Activated B cell treated with CpG ODN at 0.5 μM for 24 hours (primary cell): ENCODE measurements around the gene GMEB2. TPM values are rescaled to one million over a fixed set of nuclear protein-coding genes. Genes with fewer than 3 reads are reported as not detected.

Experiments used
- ATAC-seq: fragments of 200-7000 bp; cut with Tn5 transposase; one replicate; pipeline ENCODE4 v1.10.0; 2021; ENCODE audit warnings: low read depth, mild to moderate bottlenecking, moderate library complexity
- CTCF ChIA-PET: fragments of 350-600 bp; sonication (Branson Sonifier 250); formaldehyde crosslinking; loops from one replicate; lab custom pipeline; 2021; ENCODE audit warnings: antibody characterized with exemption; lab: Charles Lee
- POLR2A ChIA-PET: fragments of 350-600 bp; sonication (Branson Sonifier 250); formaldehyde crosslinking; loops from one replicate; lab custom pipeline; 2021; ENCODE audit warnings: antibody characterized with exemption; lab: Charles Lee
- DNase-seq: peaks from one replicate; pipeline ENCODE4 v3.0.0; 2022
- H3K27ac Mint-ChIP-seq: one replicate; pipeline ENCODE4 v1.8.0; 2020; ENCODE audit warnings: mixed read lengths
- H3K27me3 Mint-ChIP-seq: one replicate; pipeline ENCODE4 v1.8.0; 2021; ENCODE audit warnings: mixed read lengths
- H3K36me3 Mint-ChIP-seq: one replicate; pipeline ENCODE4 v1.8.0; 2021; ENCODE audit warnings: low read depth, mixed read lengths
- H3K4me1 Mint-ChIP-seq: one replicate; pipeline ENCODE4 v1.8.0; 2021; ENCODE audit warnings: mixed read lengths
- H3K4me3 Mint-ChIP-seq: one replicate; pipeline ENCODE4 v1.8.0; 2020; ENCODE audit warnings: mild to moderate bottlenecking, mixed read lengths
- H3K9me3 Mint-ChIP-seq: one replicate; pipeline ENCODE4 v1.8.0; 2020; ENCODE audit warnings: mixed read lengths
- CTCF ChIP-seq: fragments of 200-600 bp; IDR thresholded peaks from one replicate; pipeline ENCODE4 v1.8.0; 2022; ENCODE audit warnings: antibody characterized with exemption, mild to moderate bottlenecking
- intact Hi-C: fragments of 100-400 bp; cut with micrococcal nuclease; formaldehyde crosslinking; loops from one replicate; pipeline ENCODE4 v1.15.1; 2024
- total RNA-seq: library from RNA; stranded (reverse); gene quantifications from 2 replicates; pipeline ENCODE4 v1.2.3, GENCODE V29; 2022

The GMEB2 gene
- total RNA-seq, 1 donor from 2014 or later, result 16.9 TPM

- H3K27ac Mint-ChIP-seq, result no peak overlapping the region
Measured at GRCh38 chr20:63568986-63569949, 57.6 kb downstream of the GMEB2 start.

GRCh38 chr20:63568170-63568981 is 58.5 kb downstream of the GMEB2 start:
- CTCF ChIA-PET, result interaction anchor here (0.7 to 1.6 kb wide), 3 partner anchors 16 to 411 kb away, joined by 3 to 6 read pairs (median 3); partner anchors contain the start of genes PTK6 and SAMD10
- TF ChIP-seq CTCF, result no peak
- H3K4me1 Mint-ChIP-seq, result peaks cover 31% of the 10 kb centered on the region
- DNase-seq (no peak), ATAC-seq (peak; percentile 4)
- POLR2A ChIA-PET, result interaction anchor here (0.9 to 3.9 kb wide), 11 partner anchors 14 to 591 kb away, joined by 3 to 23 read pairs (median 11); partner anchors contain the start of genes FNDC11, GMEB2, PPDPF and PTK6
- H3K9me3 Mint-ChIP-seq, result no peaks in the 10 kb centered on the region
- H3K27me3 Mint-ChIP-seq, result no peaks in the 10 kb centered on the region
- intact Hi-C loops, result loop anchor here (5.0 kb wide), 1 partner anchor 59 kb away; the partner anchor contains the start of gene GMEB2
- peak overlapping the region; percentile 68 for H3K4me3 Mint-ChIP-seq
- peaks cover 8% of the 10 kb centered on the region for H3K36me3 Mint-ChIP-seq
- peak overlapping the region; percentile 75 for H3K27ac Mint-ChIP-seq

More at GRCh38 chr20:63568986-63569949, 57.6 kb downstream of the GMEB2 start:
- Mint-ChIP-seq H3K27me3 (no peaks in the 10 kb centered on the region), H3K4me3 (peak overlapping the region; percentile 35), H3K9me3 (no peaks in the 10 kb centered on the region), H3K4me1 (peaks cover 32% of the 10 kb centered on the region), H3K36me3 (peaks cover 6% of the 10 kb centered on the region)
- no peak for ATAC-seq
- ChIA-PET POLR2A (interaction anchor here (0.5 to 3.9 kb wide), 7 partner anchors 17 to 296 kb away, joined by 3 to 23 read pairs (median 13); partner anchors contain the start of genes PPDPF, PTK6 and TPD52L2), CTCF (no interaction called here)
- intact Hi-C loops, result loop anchor here (5.0 kb wide), 1 partner anchor 58 kb away; the partner anchor contains the start of gene GMEB2
- TF ChIP-seq CTCF, result no peak
- no peak for DNase-seq

- Mint-ChIP-seq H3K9me3 (no peaks in the 10 kb centered on the region), H3K4me3 (peak overlapping the region; percentile 68), H3K27me3 (no peaks in the 10 kb centered on the region), H3K36me3 (peaks cover 8% of the 10 kb centered on the region), H3K4me1 (peaks cover 31% of the 10 kb centered on the region), H3K27ac (peak overlapping the region; percentile 75)
- intact Hi-C loops, result loop anchor here (1.0 to 5.0 kb wide), 3 partner anchors 13 to 60 kb away; partner anchors contain the start of genes FNDC11 and GMEB2
- POLR2A ChIA-PET, result interaction anchor here (0.5 to 3.9 kb wide), 15 partner anchors 9 to 590 kb away, joined by 3 to 23 read pairs (median 5); partner anchors contain the start of genes FNDC11, GMEB2, PPDPF and PTK6
- TF ChIP-seq CTCF, result no peak
- DNase-seq (peak; percentile 62), ATAC-seq (peak; percentile 76)
- CTCF ChIA-PET, result interaction anchor here (0.7 to 1.6 kb wide), 3 partner anchors 15 to 412 kb away, joined by 3 to 6 read pairs (median 3); partner anchors contain the start of genes PTK6 and SAMD10
Measured at GRCh38 chr20:63567386-63568169, 59.3 kb downstream of the GMEB2 start.

- H3K9me3 Mint-ChIP-seq, result no peaks in the 10 kb centered on the region
- TF ChIP-seq CTCF, result no peak
- H3K27me3 Mint-ChIP-seq, result no peaks in the 10 kb centered on the region
- CTCF ChIA-PET, result interaction anchor here (1.4 to 1.6 kb wide), 2 partner anchors 29 to 412 kb away, joined by 3 to 6 read pairs; partner anchors contain the start of genes PTK6 and SAMD10
- intact Hi-C loops, result loop anchor here (1.0 to 5.0 kb wide), 3 partner anchors 13 to 60 kb away; partner anchors contain the start of genes FNDC11 and GMEB2
- peaks cover 8% of the 10 kb centered on the region for H3K36me3 Mint-ChIP-seq
- no peak overlapping the region for H3K27ac Mint-ChIP-seq
- POLR2A ChIA-PET, result interaction anchor here (0.5 to 3.9 kb wide), 13 partner anchors 9 to 590 kb away, joined by 3 to 23 read pairs (median 6); partner anchors contain the start of genes FNDC11, GMEB2, PPDPF and PTK6
- H3K4me1 Mint-ChIP-seq, result peaks cover 31% of the 10 kb centered on the region
- DNase-seq, result no peak
- ATAC-seq, result no peak
- peak overlapping the region; percentile 68 for H3K4me3 Mint-ChIP-seq
Measured at GRCh38 chr20:63567136-63567385, 59.8 kb downstream of the GMEB2 start.
